ENCODE results near the gene PFKM. TPM values are rescaled to one million over a fixed set of nuclear protein-coding genes. Genes with fewer than 3 reads are reported as not detected.

Gene PFKM
- total and polyA plus RNA-seq, 9 of the 15 experiments (the other 6 are each of a cell fraction or from before 2014, with no cell fraction given): 16.5 to 39.9 (median 31.7) TPM

GRCh38 chr12:48121522-48121921 is 2.4 kb downstream of the PFKM start:
- H3K4me3 ChIP-seq: no peak overlapping the region
- H3K4me1 ChIP-seq (replicated peaks in 1 of 2; ENCODE audit: control insufficient read depth in 2 of 2, insufficient read depth in 2 of 2, low read length in 2 of 2): peaks cover 7 to 26% of the 10 kb centered on the region in 2 experiments; a peak in 4 of 5 replicates
- peaks cover 30% of the 10 kb centered on the region; the same call in 2 of the 3 replicates for H3K36me3 ChIP-seq (ENCODE audit: control insufficient read depth, insufficient read depth, low read length)
- intact Hi-C loops (cut with micrococcal nuclease) (no loop called here), in situ Hi-C loops (cut with MboI) (no loop called here)
- no peaks in the 10 kb centered on the region for H3K9me1 ChIP-seq (ENCODE audit: control insufficient read depth, insufficient read depth, low read length)
- H3K4me2 ChIP-seq (ENCODE audit: insufficient read depth, low read length): no peak overlapping the region
- POLR2A ChIA-PET: interaction anchor here (0.7 to 2.3 kb wide), 3 partner anchors 11 to 548 kb away, joined by 3 to 7 read pairs (median 3); partner anchors contain the start of gene SENP1
- no peak overlapping the region for H2AFZ ChIP-seq (ENCODE audit: low read depth, low read length)
- WGBS (ENCODE audit: insufficient coverage, low coverage, missing lambda C conversion rate): 88% methylated on average over 1 of the region's 1 CpG
- DNase-seq (ENCODE audit: extremely low read depth in 1 of 4, low spot score in 3 of 4) (no peak), ATAC-seq (no peak), FAIRE-seq (no peak)
- CTCF ChIA-PET (ENCODE audit: low intra/inter-chr PET ratio): no interaction called here
- H3K27ac ChIP-seq (ENCODE audit: extremely low read depth, low read depth, low read length): no peak overlapping the region
- TF ChIP-seq PHB (CRISPR knock-in tag; IDR thresholded peaks at IDR 0.05) (no peak), NONO (IDR thresholded peaks at IDR 0.05; ENCODE audit: low read depth in 2 of 2, low read length in 1 of 2) (no peak), L3MBTL2 (IDR thresholded peaks at IDR 0.05) (no peak), HNRNPK (IDR thresholded peaks at IDR 0.05; ENCODE audit: low read depth, low read length, poor library complexity, severe bottlenecking) (no peak), MTA1 (IDR thresholded peaks at IDR 0.05; ENCODE audit: borderline replicate concordance) (no peak), TEAD4 (IDR thresholded peaks at IDR 0.05; ENCODE audit: low read length) (no peak), TEAD4 (CRISPR knock-in tag; IDR thresholded peaks at IDR 0.05; ENCODE audit: borderline replicate concordance) (no peak), FOXJ2 (tag; IDR thresholded peaks at IDR 0.05) (no peak), ZNF212 (CRISPR knock-in tag; IDR thresholded peaks at IDR 0.05) (no peak), EZH2 (IDR thresholded peaks at IDR 0.05; ENCODE audit: borderline replicate concordance, low read depth, low read length) (no peak), NR1H2 (CRISPR knock-in tag; IDR thresholded peaks at IDR 0.05) (no peak), SPI1 (IDR thresholded peaks at IDR 0.05; ENCODE audit: borderline replicate concordance, low read depth, low read length) (no peak)
- TF ChIP-seq, protein P1, sequence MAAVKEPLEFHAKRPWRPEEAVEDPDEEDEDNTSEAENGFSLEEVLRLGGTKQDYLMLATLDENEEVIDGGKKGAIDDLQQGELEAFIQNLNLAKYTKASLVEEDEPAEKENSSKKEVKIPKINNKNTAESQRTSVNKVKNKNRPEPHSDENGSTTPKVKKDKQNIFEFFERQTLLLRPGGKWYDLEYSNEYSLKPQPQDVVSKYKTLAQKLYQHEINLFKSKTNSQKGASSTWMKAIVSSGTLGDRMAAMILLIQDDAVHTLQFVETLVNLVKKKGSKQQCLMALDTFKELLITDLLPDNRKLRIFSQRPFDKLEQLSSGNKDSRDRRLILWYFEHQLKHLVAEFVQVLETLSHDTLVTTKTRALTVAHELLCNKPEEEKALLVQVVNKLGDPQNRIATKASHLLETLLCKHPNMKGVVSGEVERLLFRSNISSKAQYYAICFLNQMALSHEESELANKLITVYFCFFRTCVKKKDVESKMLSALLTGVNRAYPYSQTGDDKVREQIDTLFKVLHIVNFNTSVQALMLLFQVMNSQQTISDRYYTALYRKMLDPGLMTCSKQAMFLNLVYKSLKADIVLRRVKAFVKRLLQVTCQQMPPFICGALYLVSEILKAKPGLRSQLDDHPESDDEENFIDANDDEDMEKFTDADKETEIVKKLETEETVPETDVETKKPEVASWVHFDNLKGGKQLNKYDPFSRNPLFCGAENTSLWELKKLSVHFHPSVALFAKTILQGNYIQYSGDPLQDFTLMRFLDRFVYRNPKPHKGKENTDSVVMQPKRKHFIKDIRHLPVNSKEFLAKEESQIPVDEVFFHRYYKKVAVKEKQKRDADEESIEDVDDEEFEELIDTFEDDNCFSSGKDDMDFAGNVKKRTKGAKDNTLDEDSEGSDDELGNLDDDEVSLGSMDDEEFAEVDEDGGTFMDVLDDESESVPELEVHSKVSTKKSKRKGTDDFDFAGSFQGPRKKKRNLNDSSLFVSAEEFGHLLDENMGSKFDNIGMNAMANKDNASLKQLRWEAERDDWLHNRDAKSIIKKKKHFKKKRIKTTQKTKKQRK (IDR thresholded peaks at IDR 0.05; ENCODE audit: borderline replicate concordance, low read depth, low read length): no peak
- no peaks in the 10 kb centered on the region for H3K27me3 ChIP-seq (ENCODE audit: control insufficient read depth in 2 of 2, insufficient read depth in 2 of 2, low read length in 2 of 2)
- BruUV-seq (replicated peaks): no TSS peak
- peaks cover 21% of the 10 kb centered on the region; the same call in 2 of the 3 replicates for H3K79me2 ChIP-seq (ENCODE audit: control insufficient read depth, insufficient read depth, low read length)
- no peak overlapping the region for H3K9ac ChIP-seq (ENCODE audit: insufficient read depth in 1 of 2, low read depth in 2 of 2, low read length in 2 of 2)
- H3K9me3 ChIP-seq (replicated peaks; ENCODE audit: control insufficient read depth, insufficient read depth, low read depth, low read length): no peaks in the 10 kb centered on the region
- H4K20me1 ChIP-seq (replicated peaks; ENCODE audit: control insufficient read depth, insufficient read depth, low read length): no peaks in the 10 kb centered on the region
